ENCODE measurements around the gene ANAPC15.

The ANAPC15 gene

GRCh38 chr11:72083414-72083813 lies 29.1 kb downstream of the ANAPC15 start:
- no peak for DNase-seq

GRCh38 chr11:72081821-72082453 lies 30.6 kb downstream of the ANAPC15 start:
- DNase-seq, result no peak

- DNase-seq, result no peak
Measured at GRCh38 chr11:72081184-72081644, 31.3 kb downstream of the ANAPC15 start.

- DNase-seq, result peak; percentile 100
Measured at GRCh38 chr11:72080326-72081183, 31.9 kb downstream of the ANAPC15 start, which contains the start of the genes LRRC51 and NUMA1. Gene LRRC51 (plus strand): TSS chr11:72080850. CDS start chr11:72089084, 8,234 bp downstream. Gene NUMA1 (minus strand): TSS chr11:72080542. CDS start chr11:72035943, 44,599 bp downstream.

GRCh38 chr11:72079819-72080325 lies 32.6 kb downstream of the ANAPC15 start:
- DNase-seq, result no peak

GRCh38 chr11:72078477-72078876 lies 34.0 kb downstream of the ANAPC15 start:
- DNase-seq, result no peak

- no peak for DNase-seq
Measured at GRCh38 chr11:72075756-72076155, 36.7 kb downstream of the ANAPC15 start.

GRCh38 chr11:72075109-72075508 lies 37.4 kb downstream of the ANAPC15 start:
- DNase-seq, result no peak

- no peak for DNase-seq
Measured at GRCh38 chr11:72072348-72072747, 40.1 kb downstream of the ANAPC15 start.

- no peak for DNase-seq
Measured at GRCh38 chr11:72070491-72070890, 42.0 kb downstream of the ANAPC15 start.

- DNase-seq, result peak; percentile 21
Measured at GRCh38 chr11:72069787-72070251, 42.7 kb downstream of the ANAPC15 start.

GRCh38 chr11:72069200-72069599 lies 43.3 kb downstream of the ANAPC15 start:
- no peak for DNase-seq

- DNase-seq, result no peak
Measured at GRCh38 chr11:72067676-72068075, 44.8 kb downstream of the ANAPC15 start.

- no peak for DNase-seq
Measured at GRCh38 chr11:72067266-72067665, 45.2 kb downstream of the ANAPC15 start.

- no peak for DNase-seq
Measured at GRCh38 chr11:72066855-72067254, 45.6 kb downstream of the ANAPC15 start.

- no peak for DNase-seq
Measured at GRCh38 chr11:72061739-72062396, 50.6 kb downstream of the ANAPC15 start.
